Measurements from ENCODE around the gene CCDC152.

The CCDC152 gene

GRCh38 chr5:42781584-42781983 is 25.0 kb downstream of the CCDC152 start:
- no peak for DNase-seq

- peak; percentile 12 for DNase-seq
Observed at GRCh38 chr5:42784132-42784531, 27.5 kb downstream of the CCDC152 start.

- DNase-seq, result no peak
Observed at GRCh38 chr5:42785756-42786155, 29.1 kb downstream of the CCDC152 start.

- no peak for DNase-seq
Observed at GRCh38 chr5:42787073-42787472, 30.5 kb downstream of the CCDC152 start.

- DNase-seq, result no peak
Observed at GRCh38 chr5:42787845-42788244, 31.2 kb downstream of the CCDC152 start.

GRCh38 chr5:42791151-42791550 is 34.5 kb downstream of the CCDC152 start:
- DNase-seq, result peak; percentile 17

GRCh38 chr5:42798284-42799240 is 41.9 kb downstream of the CCDC152 start:
- DNase-seq, result no peak

- DNase-seq, result no peak
Observed at GRCh38 chr5:42799241-42799608, 42.6 kb downstream of the CCDC152 start.

- no peak for DNase-seq
Observed at GRCh38 chr5:42799668-42800114, 43.1 kb downstream of the CCDC152 start.

- DNase-seq, result no peak
Observed at GRCh38 chr5:42800748-42801330, 44.2 kb downstream of the CCDC152 start.

- no peak for DNase-seq
Observed at GRCh38 chr5:42801516-42802166, 45.0 kb downstream of the CCDC152 start.

GRCh38 chr5:42804717-42805339 is 48.2 kb downstream of the CCDC152 start:
- DNase-seq, result no peak

GRCh38 chr5:42806004-42806700 is 49.5 kb downstream of the CCDC152 start:
- DNase-seq, result no peak

GRCh38 chr5:42806701-42807262 is 50.2 kb downstream of the CCDC152 start:
- DNase-seq, result no peak

GRCh38 chr5:42807722-42808447 is 51.3 kb downstream of the CCDC152 start:
- DNase-seq, result no peak

GRCh38 chr5:42808888-42809611 is 52.4 kb downstream of the CCDC152 start:
- DNase-seq, result no peak

- DNase-seq, result no peak
Observed at GRCh38 chr5:42810834-42811590, 54.4 kb downstream of the CCDC152 start.

- no peak for DNase-seq
Observed at GRCh38 chr5:42811591-42812446, 55.2 kb downstream of the CCDC152 start, which contains the start of gene SELENOP. Gene SELENOP, minus strand, starts transcription at chr5:42811892. Its CDS starts 3,539 bp downstream, at chr5:42808353.

GRCh38 chr5:42812620-42813019 is 56.0 kb downstream of the CCDC152 start:
- no peak for DNase-seq

Measured in fibroblast of skin of abdomen (primary cell).